HL-60 (cell line): ENCODE measurements around the gene VSTM2L.

Source experiments
- DNase-seq, 2 experiments: peaks; one replicate each; pipeline ENCODE4 v3.0.0-alpha.2; 2010 to 2020; ENCODE audit warnings: low read depth in 1 of 2, low spot score in 1 of 2
- H3K27ac ChIP-seq: fragments of 250-450 bp; sonication (Bioruptor Pico); replicated peaks from 2 replicates; pipeline ENCODE4 v1.5.1; 2020; ENCODE audit warnings: mild to moderate bottlenecking, moderate library complexity
- H3K27me3 ChIP-seq: fragments of 250-450 bp; sonication (Bioruptor Pico); 2 replicates; pipeline ENCODE4 v1.5.1; 2021; ENCODE audit warnings: mild to moderate bottlenecking, moderate library complexity; ENCODE audit not compliant: insufficient read depth, poor library complexity, severe bottlenecking
- H3K4me3 ChIP-seq: replicated peaks from 2 replicates; pipeline ENCODE4 v1.5.1; 2011; ENCODE audit warnings: mild to moderate bottlenecking, control low read depth, low read length; ENCODE audit not compliant: insufficient read depth
- GABPA ChIP-seq: IDR thresholded peaks from 2 replicates; pipeline ENCODE4 v1.6.1; 2012; ENCODE audit warnings: low read depth
- POLR2AphosphoS5 ChIP-seq: IDR thresholded peaks from 2 replicates; pipeline ENCODE4 v1.6.1; 2012; ENCODE audit warnings: low read depth
- SPI1 ChIP-seq: IDR thresholded peaks from 2 replicates; pipeline ENCODE4 v1.6.1; 2012; ENCODE audit warnings: low read depth, mild to moderate bottlenecking, borderline replicate concordance
- TF ChIP-seq, protein P1 (sequence below): IDR thresholded peaks from one replicate; pipeline ENCODE4 v1.5.1; 2011; ENCODE audit warnings: low read length, control low read depth, inconsistent platforms; ENCODE audit not compliant: insufficient read depth
- TF ChIP-seq, protein P2 (sequence below): IDR thresholded peaks from 2 replicates; pipeline ENCODE4 v1.6.1; 2012; ENCODE audit warnings: low read depth; ENCODE audit not compliant: insufficient replicate concordance

The VSTM2L gene

DNA sequence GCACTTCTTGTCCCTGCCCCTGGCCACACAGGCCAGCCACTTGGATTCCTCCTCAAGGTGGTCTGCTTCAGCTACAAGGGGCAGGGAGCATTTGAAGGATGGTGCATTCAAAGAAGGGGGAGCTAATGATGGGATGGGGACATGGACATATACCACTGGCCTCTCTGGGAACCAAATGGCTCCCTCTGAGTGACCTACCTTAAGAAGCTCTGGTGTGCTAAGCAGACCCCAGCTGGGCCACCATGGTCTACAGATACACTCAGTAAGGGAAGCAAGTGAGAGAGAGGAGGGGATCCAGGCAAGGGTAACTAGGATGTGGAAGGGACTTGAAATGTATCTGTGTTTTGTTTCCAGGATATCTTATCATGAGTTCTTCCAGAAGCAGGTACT is 67.9 kb downstream of the VSTM2L start:
- no peak overlapping the region for H3K27ac ChIP-seq
- H3K27me3 ChIP-seq = no peaks in the 10 kb centered on the region
- DNase-seq = no peak
- no peak for TF ChIP-seq POLR2AphosphoS5
- no peak for TF ChIP-seq SPI1
- TF ChIP-seq, protein P1, sequence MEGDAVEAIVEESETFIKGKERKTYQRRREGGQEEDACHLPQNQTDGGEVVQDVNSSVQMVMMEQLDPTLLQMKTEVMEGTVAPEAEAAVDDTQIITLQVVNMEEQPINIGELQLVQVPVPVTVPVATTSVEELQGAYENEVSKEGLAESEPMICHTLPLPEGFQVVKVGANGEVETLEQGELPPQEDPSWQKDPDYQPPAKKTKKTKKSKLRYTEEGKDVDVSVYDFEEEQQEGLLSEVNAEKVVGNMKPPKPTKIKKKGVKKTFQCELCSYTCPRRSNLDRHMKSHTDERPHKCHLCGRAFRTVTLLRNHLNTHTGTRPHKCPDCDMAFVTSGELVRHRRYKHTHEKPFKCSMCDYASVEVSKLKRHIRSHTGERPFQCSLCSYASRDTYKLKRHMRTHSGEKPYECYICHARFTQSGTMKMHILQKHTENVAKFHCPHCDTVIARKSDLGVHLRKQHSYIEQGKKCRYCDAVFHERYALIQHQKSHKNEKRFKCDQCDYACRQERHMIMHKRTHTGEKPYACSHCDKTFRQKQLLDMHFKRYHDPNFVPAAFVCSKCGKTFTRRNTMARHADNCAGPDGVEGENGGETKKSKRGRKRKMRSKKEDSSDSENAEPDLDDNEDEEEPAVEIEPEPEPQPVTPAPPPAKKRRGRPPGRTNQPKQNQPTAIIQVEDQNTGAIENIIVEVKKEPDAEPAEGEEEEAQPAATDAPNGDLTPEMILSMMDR = no peak
- TF ChIP-seq GABPA = no peak
- TF ChIP-seq, protein P2, sequence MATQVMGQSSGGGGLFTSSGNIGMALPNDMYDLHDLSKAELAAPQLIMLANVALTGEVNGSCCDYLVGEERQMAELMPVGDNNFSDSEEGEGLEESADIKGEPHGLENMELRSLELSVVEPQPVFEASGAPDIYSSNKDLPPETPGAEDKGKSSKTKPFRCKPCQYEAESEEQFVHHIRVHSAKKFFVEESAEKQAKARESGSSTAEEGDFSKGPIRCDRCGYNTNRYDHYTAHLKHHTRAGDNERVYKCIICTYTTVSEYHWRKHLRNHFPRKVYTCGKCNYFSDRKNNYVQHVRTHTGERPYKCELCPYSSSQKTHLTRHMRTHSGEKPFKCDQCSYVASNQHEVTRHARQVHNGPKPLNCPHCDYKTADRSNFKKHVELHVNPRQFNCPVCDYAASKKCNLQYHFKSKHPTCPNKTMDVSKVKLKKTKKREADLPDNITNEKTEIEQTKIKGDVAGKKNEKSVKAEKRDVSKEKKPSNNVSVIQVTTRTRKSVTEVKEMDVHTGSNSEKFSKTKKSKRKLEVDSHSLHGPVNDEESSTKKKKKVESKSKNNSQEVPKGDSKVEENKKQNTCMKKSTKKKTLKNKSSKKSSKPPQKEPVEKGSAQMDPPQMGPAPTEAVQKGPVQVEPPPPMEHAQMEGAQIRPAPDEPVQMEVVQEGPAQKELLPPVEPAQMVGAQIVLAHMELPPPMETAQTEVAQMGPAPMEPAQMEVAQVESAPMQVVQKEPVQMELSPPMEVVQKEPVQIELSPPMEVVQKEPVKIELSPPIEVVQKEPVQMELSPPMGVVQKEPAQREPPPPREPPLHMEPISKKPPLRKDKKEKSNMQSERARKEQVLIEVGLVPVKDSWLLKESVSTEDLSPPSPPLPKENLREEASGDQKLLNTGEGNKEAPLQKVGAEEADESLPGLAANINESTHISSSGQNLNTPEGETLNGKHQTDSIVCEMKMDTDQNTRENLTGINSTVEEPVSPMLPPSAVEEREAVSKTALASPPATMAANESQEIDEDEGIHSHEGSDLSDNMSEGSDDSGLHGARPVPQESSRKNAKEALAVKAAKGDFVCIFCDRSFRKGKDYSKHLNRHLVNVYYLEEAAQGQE = no peak
- H3K4me3 ChIP-seq = no peak overlapping the region

DNA sequence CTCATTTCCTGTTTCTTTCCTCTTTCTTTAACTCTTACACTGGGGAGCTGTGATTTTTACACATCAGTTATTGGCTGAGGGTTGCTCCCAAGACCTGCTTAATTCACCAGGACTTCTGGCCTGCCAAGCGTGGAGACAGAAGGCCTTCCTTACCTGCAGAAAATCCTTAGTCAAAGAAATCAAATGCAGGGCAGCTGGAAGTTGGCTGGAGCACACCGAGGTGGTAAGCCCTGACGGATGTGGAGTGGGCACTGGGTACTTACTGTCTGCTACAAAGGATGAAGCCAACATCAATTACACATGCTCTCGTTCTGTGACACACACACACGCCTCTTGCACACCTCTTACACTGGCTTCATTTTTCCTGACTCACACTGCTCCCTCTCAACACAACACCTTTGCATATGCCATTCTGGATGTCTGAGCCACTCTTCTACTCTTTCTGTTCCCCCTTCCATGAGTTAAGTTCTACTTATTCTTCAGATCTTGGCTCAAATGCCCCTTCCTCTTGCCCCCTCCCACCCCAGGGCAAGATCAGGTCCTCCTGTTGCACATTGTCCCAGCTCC is 68.7 kb downstream of the VSTM2L start:
- H3K27ac ChIP-seq = no peak overlapping the region
- no peak for TF ChIP-seq SPI1
- TF ChIP-seq GABPA = no peak
- TF ChIP-seq, protein P1 = no peak
- no peak for TF ChIP-seq POLR2AphosphoS5
- TF ChIP-seq, protein P2 = no peak
- no peak for DNase-seq
- H3K4me3 ChIP-seq = no peak overlapping the region
- no peaks in the 10 kb centered on the region for H3K27me3 ChIP-seq

DNA sequence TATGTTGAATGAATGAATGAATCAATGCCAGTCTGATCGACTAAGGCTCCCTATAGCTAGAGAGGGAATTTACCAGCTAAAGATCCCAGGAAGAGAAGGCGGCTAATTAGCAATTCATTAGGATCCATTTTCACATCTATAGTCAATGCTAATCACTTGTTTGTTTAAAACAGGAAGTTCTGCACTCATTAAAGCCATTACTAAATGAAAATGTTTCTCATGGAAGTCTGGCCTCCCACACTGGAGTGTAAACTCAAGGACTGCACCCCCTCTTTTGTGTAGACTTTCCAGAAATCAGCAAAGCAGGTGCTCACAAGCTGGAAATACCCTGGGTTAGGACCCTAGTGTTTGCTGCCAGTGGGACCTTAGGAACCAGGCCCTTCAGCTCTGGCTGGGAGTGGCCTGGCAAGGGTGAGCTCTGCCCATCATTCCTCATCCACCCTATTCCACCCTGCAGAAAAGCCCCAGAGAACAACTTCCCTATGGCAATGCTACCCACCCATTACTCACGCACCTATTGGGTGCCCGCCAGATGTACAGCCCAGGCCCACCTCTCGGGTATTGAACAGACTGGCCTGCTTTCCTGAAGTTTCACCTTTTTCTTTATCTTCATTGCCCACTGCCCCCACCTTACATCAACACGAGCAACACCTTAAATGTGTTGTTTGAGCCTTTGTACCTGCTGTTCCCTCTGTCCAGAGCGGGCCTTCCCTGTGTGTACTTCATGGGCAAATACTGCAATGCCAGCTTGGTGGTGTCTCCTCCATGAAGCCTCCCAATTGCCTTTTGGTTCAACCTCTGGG is 69.5 kb downstream of the VSTM2L start:
- H3K27me3 ChIP-seq = no peaks in the 10 kb centered on the region
- TF ChIP-seq, protein P1 = no peak
- TF ChIP-seq POLR2AphosphoS5 (no peak), SPI1 (no peak), GABPA (no peak)
- TF ChIP-seq, protein P2 = no peak
- no peak overlapping the region for H3K4me3 ChIP-seq
- no peak overlapping the region for H3K27ac ChIP-seq
- DNase-seq = no peak
